Germinal center (tissue), 1 donor: ENCODE results near the gene HSBP1L1.

ENCODE experiments used
- DNase-seq: peaks from one replicate; pipeline ENCODE4 v3.0.0; 2012; ENCODE audit warnings: mixed read lengths, low spot score

HSBP1L1 gene

DNA sequence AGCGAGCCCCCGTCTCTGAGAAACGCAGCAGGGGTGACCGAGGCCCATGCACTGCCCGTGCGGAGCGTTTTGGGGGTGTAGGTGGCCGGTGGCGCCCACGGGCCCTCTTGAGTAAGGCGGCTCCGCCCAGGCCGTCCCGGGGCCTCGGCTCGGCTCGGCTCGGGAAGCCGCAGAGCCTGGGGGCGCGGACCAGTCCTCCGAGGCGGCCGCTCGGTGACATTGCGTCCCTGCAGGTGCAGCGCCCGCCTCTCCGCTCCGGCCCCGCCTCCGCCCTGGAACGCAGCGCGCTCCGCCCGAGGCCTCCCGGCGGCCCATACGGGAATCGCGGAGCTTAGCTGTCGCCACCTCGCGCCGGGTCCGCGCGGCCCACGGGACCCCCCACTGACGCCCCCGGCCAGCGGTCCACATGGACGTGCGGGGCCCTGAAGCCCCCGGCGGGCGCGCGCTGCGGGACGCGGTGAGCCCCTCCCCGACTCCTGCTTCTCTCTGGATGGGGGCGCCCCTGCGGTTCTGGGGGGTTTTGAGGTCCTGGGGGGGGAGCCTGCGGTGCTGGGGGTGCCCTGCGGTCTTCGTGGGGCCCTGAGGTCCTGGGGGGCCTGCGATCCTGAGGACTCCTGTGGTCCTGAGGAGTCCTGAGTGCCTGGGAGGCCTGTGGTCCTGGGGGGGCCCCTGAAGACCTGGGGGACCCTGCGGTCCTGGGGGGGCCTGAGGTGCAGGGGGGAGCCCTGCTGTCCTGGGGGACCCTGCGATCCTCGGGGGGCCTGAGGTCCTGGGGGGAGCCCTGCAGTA is at the start of gene HSBP1L1:
Gene HSBP1L1 (plus strand): TSS at position 314 of the 789 bp plus-strand sequence. CDS start 93 bp downstream, at position 407.
- DNase-seq, result peak; percentile 81

DNA sequence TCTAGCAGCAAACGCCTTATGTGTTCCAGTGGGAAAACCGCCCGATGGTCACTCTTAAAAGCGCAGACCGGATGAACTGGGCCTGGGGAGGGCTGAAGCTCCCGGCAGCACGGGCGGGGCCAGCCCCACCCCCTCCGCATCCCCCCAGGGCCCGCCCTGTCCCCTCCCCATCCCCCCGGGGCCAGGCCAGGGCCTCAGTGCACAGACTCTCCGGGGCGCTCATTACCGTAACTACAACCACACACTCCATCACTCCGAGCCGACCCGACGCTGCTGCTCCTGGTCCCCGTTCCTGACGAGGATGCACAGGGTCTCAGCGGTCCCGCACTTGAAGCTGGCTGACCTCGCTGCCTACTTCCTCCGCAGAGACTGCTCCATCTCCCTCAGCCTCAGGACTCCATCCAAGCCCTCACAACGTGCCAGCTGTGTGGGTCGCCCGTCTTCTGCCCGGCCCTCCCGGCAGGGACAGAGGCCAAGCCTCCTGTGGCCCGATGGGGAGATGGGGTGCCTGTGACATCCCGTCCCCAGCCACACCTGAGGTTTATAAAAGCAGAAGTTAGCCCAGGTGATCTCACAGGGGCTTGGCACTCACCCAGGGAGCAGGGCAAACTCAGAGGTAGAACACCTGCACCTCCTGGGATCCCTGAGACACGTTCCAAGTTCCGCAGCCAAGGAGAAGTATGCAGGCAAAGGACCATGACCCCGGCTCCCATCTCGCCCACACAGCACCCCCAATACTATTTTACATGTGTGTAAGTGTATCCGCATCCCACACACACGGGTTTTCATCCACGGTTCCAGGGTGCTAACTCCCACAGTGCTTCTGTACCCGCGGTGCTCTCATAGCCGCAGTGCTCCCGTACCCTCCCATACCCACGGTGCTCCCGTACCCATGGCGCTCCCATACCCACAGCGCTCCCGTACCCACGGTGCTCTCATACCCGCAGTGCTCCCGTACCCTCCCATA is 49.0 kb upstream of the HSBP1L1 start:
- no peak for DNase-seq

DNA sequence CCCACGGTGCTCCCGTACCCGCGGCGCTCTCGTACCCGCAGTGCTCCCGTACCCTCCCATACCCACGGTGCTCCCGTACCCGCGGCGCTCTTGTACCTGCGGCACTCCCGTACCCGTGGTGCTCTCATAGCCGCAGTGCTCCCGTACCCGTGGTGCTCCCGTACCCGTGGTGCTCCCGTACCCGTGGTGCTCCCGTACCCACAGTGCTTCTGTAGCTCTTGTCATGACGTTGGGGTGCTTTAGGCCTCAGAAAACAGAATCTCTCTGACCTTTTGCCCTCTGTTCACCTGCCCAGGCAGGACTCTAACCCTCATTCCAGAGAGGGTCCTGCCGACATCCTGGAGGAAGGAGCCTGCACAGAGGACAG is 48.3 kb upstream of the HSBP1L1 start:
- DNase-seq, result no peak

DNA sequence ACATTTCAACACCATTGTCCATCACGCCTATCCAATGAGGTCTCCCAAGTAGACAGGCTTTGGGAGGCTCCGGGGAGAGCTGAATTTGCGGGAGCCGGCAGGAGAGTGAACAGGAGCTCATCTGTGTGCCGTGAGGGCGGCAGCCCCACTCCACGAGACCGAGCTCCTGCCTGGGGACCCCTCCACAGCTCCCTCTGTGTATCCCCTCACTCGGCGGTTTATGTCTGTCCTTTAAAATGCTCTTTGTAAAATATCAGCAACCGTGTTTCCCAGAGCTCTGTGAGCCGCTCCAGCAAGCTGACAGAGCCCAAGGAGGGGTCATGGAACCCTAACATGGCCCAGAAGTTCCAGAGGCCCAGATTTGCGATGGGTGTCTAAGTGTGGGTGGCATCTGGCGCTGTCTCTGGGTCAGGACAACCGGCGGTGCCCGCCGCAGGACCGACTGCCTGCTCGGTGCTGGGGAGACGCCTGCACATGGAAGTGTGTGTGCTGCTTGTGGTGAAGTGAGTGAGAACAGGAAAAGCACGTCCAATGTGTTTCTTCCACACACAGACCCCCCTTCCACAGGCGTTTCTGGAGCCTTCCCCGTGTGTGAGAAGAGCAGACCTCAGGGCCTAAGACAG is 47.8 kb upstream of the HSBP1L1 start:
- DNase-seq, result no peak

- no peak for DNase-seq
These were observed 47.1 kb upstream of the HSBP1L1 start for GRCh38 chr18:79917169-79917852.

DNA sequence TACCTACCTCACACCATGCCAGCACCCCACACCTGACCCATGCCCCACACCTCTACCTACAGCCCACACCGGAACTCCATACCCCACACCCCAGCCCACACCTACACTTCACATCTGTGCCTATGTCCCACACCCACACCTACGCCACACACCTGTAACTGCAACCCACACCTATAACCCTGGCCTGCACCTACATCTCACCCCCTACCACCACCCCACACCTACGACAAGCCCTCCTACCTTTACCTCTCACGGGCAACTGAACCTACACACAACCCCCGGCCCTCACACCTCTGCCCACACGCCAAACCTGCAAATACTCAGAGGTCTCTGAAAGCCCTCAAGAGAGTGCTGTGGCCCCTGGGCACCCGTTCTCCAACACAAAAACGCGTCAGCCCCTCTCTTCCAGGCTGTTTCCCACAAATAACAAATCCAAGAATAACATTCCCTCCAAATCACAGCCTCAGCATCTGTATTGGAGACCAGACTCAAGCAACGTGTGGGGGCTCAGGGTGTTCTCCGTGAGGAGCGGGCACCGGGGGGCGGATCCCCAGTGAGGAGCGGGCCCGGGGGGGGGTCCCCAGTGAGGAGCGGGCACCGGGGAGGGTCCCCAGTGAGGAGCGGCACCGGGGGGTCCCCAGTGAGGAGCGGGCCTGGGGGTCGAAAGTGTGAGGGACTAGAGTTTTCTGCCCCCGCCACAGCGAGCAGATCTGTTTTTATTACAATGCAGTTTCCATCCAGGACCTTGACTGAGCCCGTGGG is 46.4 kb upstream of the HSBP1L1 start:
- no peak for DNase-seq

DNA sequence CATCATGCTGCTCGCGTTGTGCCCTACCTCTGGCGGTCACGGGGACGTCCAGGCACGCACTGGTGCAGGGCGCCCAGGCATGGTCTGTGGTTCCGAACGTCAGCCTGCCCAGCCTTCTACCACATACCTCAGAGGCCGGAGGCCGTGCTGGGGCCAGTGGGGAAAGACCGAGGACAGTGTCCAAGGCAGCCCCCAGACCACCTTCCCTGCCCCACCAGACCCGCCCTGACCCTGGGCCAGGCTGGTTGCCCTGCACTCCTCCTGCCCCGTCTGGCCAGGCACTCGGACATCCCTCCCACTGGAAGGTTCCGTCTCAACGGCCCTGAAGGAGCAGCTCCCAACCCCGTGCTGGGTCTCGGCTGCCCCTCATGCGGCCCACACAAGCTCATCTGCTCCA is 45.8 kb upstream of the HSBP1L1 start:
- no peak for DNase-seq

- DNase-seq, result no peak
These were observed 45.4 kb upstream of the HSBP1L1 start for GRCh38 chr18:79919089-79919488.

- no peak for DNase-seq
These were observed 42.2 kb upstream of the HSBP1L1 start for GRCh38 chr18:79921984-79922965.

- DNase-seq, result no peak
These were observed 41.5 kb upstream of the HSBP1L1 start for GRCh38 chr18:79922971-79923411.

DNA sequence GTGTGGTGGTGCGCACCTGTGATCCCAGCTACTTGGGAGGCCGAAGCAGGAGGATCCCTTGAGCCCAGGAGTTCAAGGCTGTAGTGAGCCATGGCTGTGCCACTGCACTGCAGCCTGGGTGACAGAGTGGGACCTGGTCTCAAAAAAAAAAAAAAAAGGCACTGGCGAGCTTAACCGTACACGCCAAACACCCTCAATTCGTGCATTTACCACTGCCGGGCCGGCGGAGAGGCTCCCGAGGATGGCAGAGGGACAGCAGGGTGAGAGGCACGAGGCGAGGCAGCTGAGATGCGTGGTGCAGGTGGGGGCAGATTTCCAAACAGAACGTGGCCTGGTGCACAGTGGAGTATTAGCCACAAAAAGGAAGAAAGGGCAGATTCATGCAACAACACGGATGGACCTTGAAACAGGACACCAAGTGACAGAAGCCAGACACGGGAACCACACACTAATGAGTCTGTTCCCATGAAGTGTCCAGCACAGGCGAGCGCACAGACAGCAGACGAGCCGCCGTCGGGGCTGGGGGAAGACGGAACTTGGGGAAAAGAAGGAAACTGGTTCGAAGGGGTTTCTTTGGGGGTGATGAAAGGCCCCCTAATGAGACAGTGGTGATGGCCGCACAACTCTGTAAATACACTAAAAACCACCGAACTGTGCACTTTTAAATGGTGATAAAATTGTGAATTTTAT is 40.4 kb upstream of the HSBP1L1 start:
- no peak for DNase-seq

DNA sequence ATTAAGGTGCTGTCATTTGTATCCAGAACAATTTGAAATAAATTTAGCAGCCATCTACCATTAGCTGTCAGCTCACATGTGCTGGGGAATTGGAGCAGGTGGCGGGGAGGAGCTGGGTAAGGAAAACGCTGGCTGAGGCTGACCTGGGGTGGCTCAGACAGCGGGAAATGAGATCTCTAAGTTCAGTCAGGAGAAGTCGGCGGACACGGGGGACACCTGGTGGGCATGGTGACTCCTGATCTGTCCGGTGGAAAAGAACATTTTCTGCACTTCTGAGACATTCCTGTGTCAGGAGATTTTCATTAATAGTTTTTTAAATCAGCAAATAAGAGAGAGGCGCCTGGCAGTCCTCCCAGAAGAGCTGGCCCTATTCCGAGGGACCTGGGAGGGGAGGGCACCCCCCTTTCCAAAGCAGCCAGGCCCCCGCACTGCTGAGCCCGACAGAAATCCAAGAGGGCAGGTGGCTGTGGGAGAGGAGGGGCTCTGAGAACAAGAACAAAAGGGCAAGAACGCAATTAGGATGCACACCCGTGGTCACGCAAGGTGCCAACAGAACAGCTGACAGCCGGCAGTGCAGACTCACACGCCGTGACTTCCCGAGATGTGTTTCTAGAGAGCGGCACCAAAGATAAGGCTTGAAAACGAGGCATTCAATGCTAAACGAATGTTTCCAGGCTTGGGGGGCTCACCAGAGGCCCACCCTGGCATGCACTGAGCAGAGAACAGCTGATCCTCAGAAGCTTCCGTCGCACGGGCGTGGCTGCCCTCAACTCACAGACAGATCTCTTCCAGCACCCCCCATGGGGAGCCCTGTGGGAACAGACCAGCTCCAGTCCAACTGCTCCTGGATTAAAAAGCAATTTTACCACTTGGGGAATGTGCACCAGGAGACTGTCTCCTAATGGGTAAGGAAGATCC is 39.4 kb upstream of the HSBP1L1 start:
- DNase-seq, result no peak

- no peak for DNase-seq
These were observed 38.1 kb upstream of the HSBP1L1 start for GRCh38 chr18:79926306-79926705.

GRCh38 chr18:79926715-79927606 is 37.5 kb upstream of the HSBP1L1 start:
- DNase-seq, result no peak

DNA sequence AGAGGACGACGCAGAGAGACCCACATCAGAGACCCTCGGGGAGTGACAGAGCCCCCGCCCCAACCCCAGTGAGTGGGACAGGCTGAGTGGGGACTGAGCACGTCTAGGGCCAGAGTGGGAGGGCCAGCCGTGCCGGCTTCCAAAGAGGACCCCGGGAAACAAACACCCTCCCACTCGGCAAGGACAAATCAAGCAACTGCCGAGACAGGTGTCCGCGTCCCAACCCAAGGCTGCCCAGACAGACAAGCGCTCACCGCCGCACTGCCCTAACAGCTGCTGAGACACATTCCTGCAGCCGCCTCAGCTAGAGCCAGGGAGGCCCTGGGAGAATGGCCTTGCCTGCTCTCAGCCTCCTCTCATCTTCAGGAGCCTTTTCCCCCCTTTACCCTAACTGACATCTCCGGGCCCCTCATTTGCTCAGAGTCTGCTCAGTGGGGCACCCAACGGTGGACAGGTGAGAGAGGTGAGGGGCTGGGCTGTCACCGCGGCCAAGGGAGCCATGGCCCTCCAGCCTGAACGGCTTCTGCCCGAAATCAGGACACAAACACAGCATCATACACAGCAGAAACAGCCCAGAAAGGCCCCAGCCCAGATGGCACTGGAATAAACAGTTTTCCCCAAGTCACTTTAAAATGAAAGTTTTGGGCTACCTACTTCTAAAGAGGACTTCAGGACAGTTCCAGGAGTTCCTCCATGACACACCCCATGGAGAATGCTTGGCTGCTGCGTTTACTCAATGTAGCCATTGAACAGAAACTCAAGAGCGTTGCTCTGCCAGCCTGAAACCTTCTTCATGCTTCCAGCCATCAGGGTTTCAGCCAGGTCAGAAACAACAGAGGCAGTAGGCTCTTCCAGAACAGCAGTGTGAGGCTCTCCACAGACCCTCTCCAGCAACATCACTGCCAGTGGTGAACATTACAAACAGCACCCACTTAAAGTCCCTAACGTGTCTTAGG is 36.6 kb upstream of the HSBP1L1 start:
- DNase-seq, result no peak

DNA sequence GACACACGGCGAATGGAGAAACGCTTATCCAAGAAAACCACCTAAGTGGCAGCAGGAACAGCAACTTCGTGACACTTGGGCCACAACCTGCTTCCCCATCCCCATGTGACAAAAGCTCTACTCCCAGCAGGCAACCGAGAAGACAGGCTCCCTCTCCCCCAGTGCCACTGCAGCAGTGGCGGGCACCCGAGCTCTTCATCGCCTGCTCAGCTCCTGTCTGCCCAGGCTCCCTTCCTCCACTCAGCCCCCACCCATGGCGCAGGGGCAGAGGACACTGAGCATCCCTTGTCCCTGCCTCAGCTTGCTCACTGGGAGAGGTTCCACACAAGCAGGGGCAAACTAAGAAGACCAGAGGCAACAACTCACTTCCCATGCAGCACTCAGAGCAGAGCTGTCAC is 35.9 kb upstream of the HSBP1L1 start:
- no peak for DNase-seq
